ENCODE measurements around the gene BSG. TPM values are rescaled to one million over a fixed set of nuclear protein-coding genes. Genes with fewer than 3 reads are reported as not detected.

The BSG gene
- polyA plus RNA-seq, 1 donor from 2014 or later = 209 TPM

- peaks cover 49% of the 10 kb centered on the region for H3K79me2 ChIP-seq (replicated peaks; ENCODE audit: insufficient read depth, low read length)
- H4K20me1 ChIP-seq (ENCODE audit: insufficient read depth) = peaks cover 4% of the 10 kb centered on the region
- H3K27ac ChIP-seq (ENCODE audit: low read length) = no peak overlapping the region
- H3K27me3 ChIP-seq (ENCODE audit: insufficient read depth, low read depth, low read length) = no peaks in the 10 kb centered on the region
- TF ChIP-seq SMC3 (conservative IDR thresholded peaks at IDR 0.05; ENCODE audit: poor library complexity) (no peak), EP300 (conservative IDR thresholded peaks at IDR 0.05; ENCODE audit: poor library complexity, severe bottlenecking) (no peak), EZH2 (IDR thresholded peaks at IDR 0.05; ENCODE audit: borderline replicate concordance, insufficient read depth, low read length, poor library complexity, severe bottlenecking) (no peak), TAF1 (IDR thresholded peaks at IDR 0.05; ENCODE audit: low read depth) (no peak), RAD21 (conservative IDR thresholded peaks at IDR 0.05) (no peak), POLR2AphosphoS5 (IDR thresholded peaks at IDR 0.05) (no peak), MXI1 (conservative IDR thresholded peaks at IDR 0.05; ENCODE audit: poor library complexity, severe bottlenecking) (no peak), CTCF (IDR thresholded peaks at IDR 0.05; ENCODE audit: poor library complexity, severe bottlenecking) (no peak)
- TF ChIP-seq, protein P1, sequence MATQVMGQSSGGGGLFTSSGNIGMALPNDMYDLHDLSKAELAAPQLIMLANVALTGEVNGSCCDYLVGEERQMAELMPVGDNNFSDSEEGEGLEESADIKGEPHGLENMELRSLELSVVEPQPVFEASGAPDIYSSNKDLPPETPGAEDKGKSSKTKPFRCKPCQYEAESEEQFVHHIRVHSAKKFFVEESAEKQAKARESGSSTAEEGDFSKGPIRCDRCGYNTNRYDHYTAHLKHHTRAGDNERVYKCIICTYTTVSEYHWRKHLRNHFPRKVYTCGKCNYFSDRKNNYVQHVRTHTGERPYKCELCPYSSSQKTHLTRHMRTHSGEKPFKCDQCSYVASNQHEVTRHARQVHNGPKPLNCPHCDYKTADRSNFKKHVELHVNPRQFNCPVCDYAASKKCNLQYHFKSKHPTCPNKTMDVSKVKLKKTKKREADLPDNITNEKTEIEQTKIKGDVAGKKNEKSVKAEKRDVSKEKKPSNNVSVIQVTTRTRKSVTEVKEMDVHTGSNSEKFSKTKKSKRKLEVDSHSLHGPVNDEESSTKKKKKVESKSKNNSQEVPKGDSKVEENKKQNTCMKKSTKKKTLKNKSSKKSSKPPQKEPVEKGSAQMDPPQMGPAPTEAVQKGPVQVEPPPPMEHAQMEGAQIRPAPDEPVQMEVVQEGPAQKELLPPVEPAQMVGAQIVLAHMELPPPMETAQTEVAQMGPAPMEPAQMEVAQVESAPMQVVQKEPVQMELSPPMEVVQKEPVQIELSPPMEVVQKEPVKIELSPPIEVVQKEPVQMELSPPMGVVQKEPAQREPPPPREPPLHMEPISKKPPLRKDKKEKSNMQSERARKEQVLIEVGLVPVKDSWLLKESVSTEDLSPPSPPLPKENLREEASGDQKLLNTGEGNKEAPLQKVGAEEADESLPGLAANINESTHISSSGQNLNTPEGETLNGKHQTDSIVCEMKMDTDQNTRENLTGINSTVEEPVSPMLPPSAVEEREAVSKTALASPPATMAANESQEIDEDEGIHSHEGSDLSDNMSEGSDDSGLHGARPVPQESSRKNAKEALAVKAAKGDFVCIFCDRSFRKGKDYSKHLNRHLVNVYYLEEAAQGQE (IDR thresholded peaks at IDR 0.05; ENCODE audit: borderline replicate concordance) = no peak
- H3K4me2 ChIP-seq (ENCODE audit: low read length) = no peak overlapping the region
- no peak overlapping the region for H3K9ac ChIP-seq (ENCODE audit: low read length)
- H2AFZ ChIP-seq (ENCODE audit: low read depth, low read length) = no peak overlapping the region
- H3K4me3 ChIP-seq (ENCODE audit: low read length) = no peak overlapping the region
- H3F3A ChIP-seq (ENCODE audit: insufficient read depth, low read length, poor library complexity, severe bottlenecking) = no peaks in the 10 kb centered on the region
- H3K36me3 ChIP-seq (ENCODE audit: insufficient read depth, low read length) = peaks cover 6% of the 10 kb centered on the region
- H3K9me3 ChIP-seq (ENCODE audit: low read length) = no peaks in the 10 kb centered on the region
- no peaks in the 10 kb centered on the region for H3K9me2 ChIP-seq (ENCODE audit: insufficient read depth, low read length)
These were observed 5.3 kb downstream of the BSG start for GRCh38 chr19:577439-578392.

- Histone ChIP-seq H3K4me3 (ENCODE audit: low read length) (no peak overlapping the region), H3K36me3 (ENCODE audit: insufficient read depth, low read length) (peaks cover 6% of the 10 kb centered on the region), H3K79me2 (replicated peaks; ENCODE audit: insufficient read depth, low read length) (peaks cover 33% of the 10 kb centered on the region), H3K27me3 (ENCODE audit: insufficient read depth, low read depth, low read length) (no peaks in the 10 kb centered on the region), H3K9ac (ENCODE audit: low read length) (no peak overlapping the region), H3K9me3 (ENCODE audit: low read length) (no peaks in the 10 kb centered on the region), H3F3A (ENCODE audit: insufficient read depth, low read length, poor library complexity, severe bottlenecking) (no peaks in the 10 kb centered on the region), H3K27ac (ENCODE audit: low read length) (no peak overlapping the region), H3K9me2 (ENCODE audit: insufficient read depth, low read length) (no peaks in the 10 kb centered on the region), H4K20me1 (ENCODE audit: insufficient read depth) (peaks cover 4% of the 10 kb centered on the region), H2AFZ (ENCODE audit: low read depth, low read length) (no peak overlapping the region), H3K4me2 (ENCODE audit: low read length) (no peak overlapping the region)
- TF ChIP-seq EZH2 (IDR thresholded peaks at IDR 0.05; ENCODE audit: borderline replicate concordance, insufficient read depth, low read length, poor library complexity, severe bottlenecking) = no peak
- no peak for TF ChIP-seq CTCF (IDR thresholded peaks at IDR 0.05; ENCODE audit: poor library complexity, severe bottlenecking)
- no peak for TF ChIP-seq RAD21 (conservative IDR thresholded peaks at IDR 0.05)
- TF ChIP-seq TAF1 (IDR thresholded peaks at IDR 0.05; ENCODE audit: low read depth) = no peak
- no peak for TF ChIP-seq POLR2AphosphoS5 (IDR thresholded peaks at IDR 0.05)
- TF ChIP-seq, protein P1 (IDR thresholded peaks at IDR 0.05; ENCODE audit: borderline replicate concordance) = no peak
- TF ChIP-seq MXI1 (conservative IDR thresholded peaks at IDR 0.05; ENCODE audit: poor library complexity, severe bottlenecking) = no peak
- TF ChIP-seq EP300 (conservative IDR thresholded peaks at IDR 0.05; ENCODE audit: poor library complexity, severe bottlenecking) = no peak
- no peak for TF ChIP-seq SMC3 (conservative IDR thresholded peaks at IDR 0.05; ENCODE audit: poor library complexity)
These were observed 6.9 kb downstream of the BSG start for GRCh38 chr19:579111-579841.

All from neural cell (in vitro differentiated cells).